ENCODE results near the gene DCAF4L1. TPM values are rescaled to one million over a fixed set of nuclear protein-coding genes. Genes with fewer than 3 reads are reported as not detected.

The DCAF4L1 gene
- total and polyA plus RNA-seq, 2 of the 4 experiments (the other 2 are of a cell fraction): 0.07 to 0.18 TPM

DNA sequence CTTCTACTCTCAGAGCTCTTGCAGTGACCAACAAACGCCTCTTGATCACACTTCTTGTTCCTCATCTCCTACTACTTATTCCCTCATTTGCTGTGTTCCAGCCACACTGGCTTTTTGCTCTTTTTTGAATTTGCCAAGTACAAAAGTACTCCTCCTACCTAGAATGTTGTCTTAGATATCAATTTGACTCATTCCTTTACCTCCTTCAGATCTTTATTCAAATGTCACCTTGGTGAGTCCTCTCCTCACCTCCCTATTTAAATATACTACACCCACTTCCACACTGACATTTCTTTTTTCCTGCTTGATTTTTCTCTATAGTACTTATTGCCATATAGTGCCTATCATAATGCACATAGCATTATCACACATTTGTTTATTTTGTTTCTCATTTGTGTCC, 6.2 kb upstream of the DCAF4L1 start:
- H3K4me3 ChIP-seq (ENCODE audit: insufficient read depth, low read depth, low read length): no peak overlapping the region
- intact Hi-C loops (cut with micrococcal nuclease): no loop called here
- H4K20me1 ChIP-seq (ENCODE audit: insufficient read depth, low read length): no peaks in the 10 kb centered on the region
- no peak overlapping the region for H2AK5ac ChIP-seq (ENCODE audit: low read depth, low read length)
- H4K91ac ChIP-seq (ENCODE audit: insufficient read depth, low read depth, low read length): no peak overlapping the region
- dilution Hi-C loops (cut with HindIII; ENCODE audit: low sequenced_read_pairs, unreplicated experiment): no loop called here
- no peak overlapping the region for H3K4ac ChIP-seq (ENCODE audit: low read depth, low read length)
- peaks cover 4% of the 10 kb centered on the region; the same call in 1 of the 2 replicates for H3K4me1 ChIP-seq (ENCODE audit: control insufficient read depth, insufficient read depth, low read length)
- H2BK120ac ChIP-seq (ENCODE audit: low read depth, low read length): no peak overlapping the region
- H3K27me3 ChIP-seq (ENCODE audit: control insufficient read depth, insufficient read depth, low read length): no peaks in the 10 kb centered on the region
- H4K5ac ChIP-seq (ENCODE audit: low read depth, low read length): no peak overlapping the region
- no peak overlapping the region for H2AK9ac ChIP-seq (replicated peaks; ENCODE audit: low read depth, low read length, poor library complexity)
- no peak overlapping the region for H3K9ac ChIP-seq (ENCODE audit: low read depth, low read length)
- POLR2A ChIA-PET (ENCODE audit: unreplicated experiment): no interaction called here
- H2AFZ ChIP-seq (replicated peaks; ENCODE audit: low read length, poor library complexity): no peak overlapping the region
- no peaks in the 10 kb centered on the region for H3K36me3 ChIP-seq (ENCODE audit: control insufficient read depth, insufficient read depth, low read length)
- H4K8ac ChIP-seq (ENCODE audit: low read depth in 2 of 2, low read length in 2 of 2): no peak overlapping the region
- CTCF ChIA-PET: no interaction called here
- H3K4me2 ChIP-seq (ENCODE audit: low read depth, low read length): no peak overlapping the region
- H2BK20ac ChIP-seq (ENCODE audit: low read depth, low read length): no peak overlapping the region
- H3K9me3 ChIP-seq (ENCODE audit: control insufficient read depth, insufficient read depth, low read length): no peaks in the 10 kb centered on the region
- TF ChIP-seq RAD21 (IDR thresholded peaks at IDR 0.05; ENCODE audit: low read length): no peak
- no peak for TF ChIP-seq POLR2A (IDR thresholded peaks at IDR 0.05; ENCODE audit: low read depth, low read length)
- TF ChIP-seq RFX5 (IDR thresholded peaks at IDR 0.05; ENCODE audit: low read depth, low read length): no peak
- TF ChIP-seq CHD1 (IDR thresholded peaks at IDR 0.05; ENCODE audit: low read depth, low read length): no peak
- no peak for TF ChIP-seq FOS (IDR thresholded peaks at IDR 0.05; ENCODE audit: low read depth, low read length)
- TF ChIP-seq RCOR1 (IDR thresholded peaks at IDR 0.05; ENCODE audit: insufficient replicate concordance, low read length): no peak
- no peak for TF ChIP-seq MAZ (IDR thresholded peaks at IDR 0.05; ENCODE audit: borderline replicate concordance, low read depth, low read length)
- TF ChIP-seq SMC3 (IDR thresholded peaks at IDR 0.05; ENCODE audit: low read depth, low read length): no peak
- no peak for TF ChIP-seq MXI1 (IDR thresholded peaks at IDR 0.05; ENCODE audit: borderline replicate concordance, low read depth, low read length)
- no peak for TF ChIP-seq MAFK (IDR thresholded peaks at IDR 0.05; ENCODE audit: low read depth, low read length)
- TF ChIP-seq NFE2L2 (IDR thresholded peaks at IDR 0.05; ENCODE audit: low read depth, low read length): no peak
- H3K18ac ChIP-seq (ENCODE audit: low read depth, low read length): no peak overlapping the region
- no peak for ATAC-seq (ENCODE audit: low read depth)
- no peak overlapping the region for H3K14ac ChIP-seq (replicated peaks; ENCODE audit: low read depth, low read length)
- H3K79me1 ChIP-seq (ENCODE audit: low read depth in 1 of 2, low read length in 2 of 2): no peaks in the 10 kb centered on the region
- no peak for DNase-seq
- H2BK5ac ChIP-seq (ENCODE audit: low read depth, low read length, poor library complexity, severe bottlenecking): no peak overlapping the region
- no peaks in the 10 kb centered on the region for H3K9me1 ChIP-seq (ENCODE audit: insufficient read depth, low read length)
- no peak overlapping the region for H3K56ac ChIP-seq (ENCODE audit: extremely low read depth, insufficient read depth, low read length)
- in situ Hi-C loops (cut with MboI; ENCODE audit: low sequenced_read_pairs): no loop called here
- BruUV-seq (replicated peaks): no TSS peak
- H2BK15ac ChIP-seq (ENCODE audit: low read depth, low read length): no peak overlapping the region
- H3K23ac ChIP-seq (ENCODE audit: low read depth, low read length): no peak overlapping the region
- no peak overlapping the region for H3K27ac ChIP-seq (ENCODE audit: insufficient read depth, low read length)
- 50% methylated on average over 1 of the region's 1 CpG; no CpG with 5 or more reads in 1 of the 2 experiments for WGBS, 2 experiments (ENCODE audit: extremely low coverage in 2 of 2, insufficient read length in 1 of 2)

All from IMR-90 (cell line).